ENCODE results near the gene BMERB1.
A peak's percentile ranks its signal among the peaks of the same experiment; 100 is the strongest.
"Not testable (repeated sequence)": the region's sequence is repeated elsewhere in the genome, so short reads cannot be mapped to it uniquely, and the experiment has no call there.

The BMERB1 gene

GRCh38 chr16:15571557-15571956, 137.2 kb downstream of the BMERB1 start:
- no peak for DNase-seq

GRCh38 chr16:15572329-15573001, 138.1 kb downstream of the BMERB1 start:
- peak; percentile 13 for DNase-seq

GRCh38 chr16:15573274-15573895, 139.0 kb downstream of the BMERB1 start:
- DNase-seq = no peak

- not testable (repeated sequence) for DNase-seq
Measured at GRCh38 chr16:15573896-15574613, 139.7 kb downstream of the BMERB1 start.

- no peak for DNase-seq
Measured at GRCh38 chr16:15574614-15574948, 140.2 kb downstream of the BMERB1 start.

- no peak for DNase-seq
Measured at GRCh38 chr16:15575293-15576049, 141.1 kb downstream of the BMERB1 start.

- DNase-seq = no peak
Measured at GRCh38 chr16:15576960-15577958, 142.9 kb downstream of the BMERB1 start.

GRCh38 chr16:15578824-15579223, 144.4 kb downstream of the BMERB1 start:
- no peak for DNase-seq

- DNase-seq = no peak
Measured at GRCh38 chr16:15581127-15581815, 146.9 kb downstream of the BMERB1 start.

- no peak for DNase-seq
Measured at GRCh38 chr16:15583526-15583925, 149.1 kb downstream of the BMERB1 start.

- DNase-seq = no peak
Measured at GRCh38 chr16:15585956-15586355, 151.6 kb downstream of the BMERB1 start.

GRCh38 chr16:15586716-15587115, 152.3 kb downstream of the BMERB1 start:
- DNase-seq = no peak

- no peak for DNase-seq
Measured at GRCh38 chr16:15587152-15587825, 152.9 kb downstream of the BMERB1 start.

- DNase-seq = no peak
Measured at GRCh38 chr16:15592324-15592723, 157.9 kb downstream of the BMERB1 start.

GRCh38 chr16:15593235-15593634, 158.8 kb downstream of the BMERB1 start:
- DNase-seq = no peak

GRCh38 chr16:15594711-15595320, 160.4 kb downstream of the BMERB1 start:
- no peak for DNase-seq

GRCh38 chr16:15597135-15597534, 162.7 kb downstream of the BMERB1 start:
- no peak for DNase-seq

GRCh38 chr16:15597822-15598647, 163.6 kb downstream of the BMERB1 start:
- DNase-seq = no peak

GRCh38 chr16:15598648-15599190, 164.3 kb downstream of the BMERB1 start:
- no peak for DNase-seq

Measured in eye (tissue), 1 donor.